Stimulated activated CD8-positive, alpha-beta memory T cell treated with anti-CD3 and anti-CD28 coated beads, Interleukin-12 subunit alpha, Interleukin-12 subunit beta, amount 100 ng/mL, for 4 hours (primary cell): ENCODE data around the gene TFIP11.

Source experiments
- DNase-seq: peaks from one replicate; pipeline ENCODE4 v3.0.0-alpha.2; 2020; ENCODE audit warnings: low read depth

TFIP11 gene

DNA sequence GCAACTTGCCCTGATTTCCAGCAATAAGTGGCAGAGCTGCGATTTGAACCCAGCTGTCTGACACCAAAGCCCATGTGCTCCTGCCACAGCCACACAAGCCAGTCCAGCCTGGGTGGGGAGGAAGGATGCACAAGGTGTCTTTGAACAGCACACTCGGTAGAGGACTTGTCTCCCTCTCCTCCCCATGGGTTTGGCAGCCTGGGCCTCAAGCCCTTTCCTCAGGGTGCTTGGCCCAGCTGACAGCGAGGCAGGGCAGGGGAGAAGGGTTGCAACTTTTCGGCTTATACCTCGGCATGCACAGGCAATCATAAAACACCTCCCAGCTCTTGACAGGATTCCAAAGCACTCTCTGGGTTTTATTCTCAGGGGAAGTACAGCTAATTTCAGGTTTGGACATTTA lies 63.9 kb downstream of the TFIP11 start:
- no peak for DNase-seq

DNA sequence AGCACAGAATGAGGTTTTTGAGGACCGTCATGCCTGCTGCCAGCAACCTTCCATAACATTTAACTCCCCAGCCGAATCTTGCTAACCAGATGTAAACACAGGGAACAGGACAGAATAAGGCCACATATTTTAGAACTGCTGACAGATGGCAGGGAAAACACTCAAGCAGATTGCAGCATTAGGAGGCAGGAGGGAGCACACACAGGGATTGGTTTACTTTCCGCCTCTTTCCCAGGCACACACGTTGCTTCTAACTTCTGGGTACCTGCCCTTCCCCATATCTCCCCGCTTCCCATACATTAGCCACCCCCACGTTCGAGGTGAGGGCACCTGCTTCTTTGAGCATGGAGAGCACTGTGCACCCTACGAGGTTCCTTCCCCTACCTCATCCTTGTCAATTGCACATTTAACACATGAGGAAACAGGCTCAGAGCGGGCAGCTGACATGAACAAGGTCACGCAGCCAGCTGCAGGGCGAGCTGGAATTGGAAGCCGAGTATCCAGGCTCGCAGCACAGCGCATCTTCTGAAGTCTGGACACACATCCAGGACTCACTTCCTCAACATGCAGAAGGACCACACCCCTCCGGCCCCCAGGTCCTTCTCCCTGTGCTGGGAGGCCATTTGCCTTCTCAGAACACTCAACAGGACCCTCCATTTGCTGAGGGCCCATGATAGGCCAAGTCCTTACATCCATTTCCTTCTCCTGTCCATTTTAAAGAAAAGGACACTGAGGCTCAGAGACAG lies 64.5 kb downstream of the TFIP11 start:
- DNase-seq = no peak

DNA sequence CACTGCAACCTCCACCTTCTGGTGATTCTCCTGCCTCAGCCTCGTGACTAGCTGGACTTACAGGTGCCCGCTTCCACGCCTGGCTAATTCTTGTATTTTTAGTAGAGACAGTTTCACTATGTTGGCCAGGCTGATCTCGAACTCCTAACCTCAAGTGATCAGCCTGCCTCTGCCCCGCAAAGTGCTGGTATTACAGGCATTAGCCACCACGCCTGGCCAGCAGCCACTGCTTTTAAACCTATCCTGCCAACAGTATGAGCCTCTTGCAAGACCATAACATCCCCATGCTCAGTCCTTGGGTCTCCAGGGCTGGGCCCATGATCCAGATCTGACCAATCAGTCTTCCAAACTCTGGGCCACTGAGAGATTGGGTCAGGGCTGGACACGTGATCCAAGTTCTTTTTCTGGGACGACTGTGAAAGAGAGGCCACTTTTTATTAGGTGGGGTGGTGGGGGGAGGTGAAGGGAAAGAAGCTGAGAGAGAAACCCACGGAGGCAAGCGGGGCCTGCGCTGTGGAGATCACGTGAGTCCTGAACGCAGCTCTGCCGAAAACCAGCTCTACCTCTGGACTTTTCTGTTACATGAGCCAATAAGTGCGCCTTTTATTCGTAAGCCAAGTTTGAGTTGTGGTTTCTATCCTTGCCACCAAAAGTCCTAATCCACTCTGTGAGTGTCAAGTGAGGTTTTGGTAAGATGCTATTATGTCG lies 65.3 kb downstream of the TFIP11 start:
- DNase-seq = no peak

DNA sequence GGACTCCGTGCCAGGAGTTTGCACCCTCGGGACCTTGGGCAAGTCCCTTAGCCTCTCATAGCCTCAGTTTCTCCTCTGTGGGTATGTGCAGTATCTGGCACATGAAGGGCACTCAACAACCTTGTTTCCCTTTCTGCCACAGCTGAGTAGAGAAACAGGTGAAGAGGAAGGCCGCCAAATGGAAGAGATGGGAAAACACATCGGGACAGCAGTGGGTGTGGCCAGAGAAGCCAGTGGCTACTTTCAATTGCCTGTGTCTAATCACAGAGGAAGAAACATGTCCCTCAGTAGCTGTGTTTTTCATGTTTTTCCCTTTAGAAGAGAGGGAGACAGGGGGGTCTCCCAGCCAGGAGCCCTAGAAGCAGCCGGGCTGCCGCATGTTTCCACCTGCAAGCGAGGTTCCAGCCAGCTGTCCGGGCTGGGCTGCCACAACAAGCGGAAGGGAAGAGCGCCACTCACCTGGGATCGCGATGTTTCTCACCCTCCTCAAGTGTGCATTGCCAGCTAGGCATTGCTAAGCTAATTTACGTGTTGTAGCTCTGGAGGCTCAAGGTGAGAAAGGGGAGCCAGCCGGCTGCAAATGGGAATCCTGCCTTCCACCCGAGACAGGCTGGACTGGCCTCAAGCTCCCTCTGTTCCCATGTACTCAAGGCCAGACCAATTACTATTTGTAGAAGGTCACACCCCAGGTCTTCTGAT lies 66.5 kb downstream of the TFIP11 start:
- no peak for DNase-seq

DNA sequence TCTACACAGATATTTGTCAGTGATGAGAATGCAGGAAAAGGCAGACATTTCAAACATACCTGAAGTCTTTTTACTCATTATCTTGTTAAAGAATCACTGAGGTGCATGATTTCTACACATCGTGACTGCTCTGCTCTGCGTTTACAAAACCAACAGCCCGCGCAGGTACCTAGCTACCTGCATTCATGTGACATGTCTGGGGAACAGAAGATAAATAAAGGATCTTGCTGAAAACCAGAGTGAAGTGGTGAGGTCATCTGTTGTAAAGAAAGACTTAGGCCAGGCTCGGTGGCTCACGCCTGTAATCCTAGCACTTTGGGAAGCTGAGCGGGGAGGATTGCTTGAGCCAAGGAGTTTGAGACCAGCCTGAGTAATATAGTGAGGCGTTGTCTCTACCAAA lies 67.5 kb downstream of the TFIP11 start:
- no peak for DNase-seq

DNA sequence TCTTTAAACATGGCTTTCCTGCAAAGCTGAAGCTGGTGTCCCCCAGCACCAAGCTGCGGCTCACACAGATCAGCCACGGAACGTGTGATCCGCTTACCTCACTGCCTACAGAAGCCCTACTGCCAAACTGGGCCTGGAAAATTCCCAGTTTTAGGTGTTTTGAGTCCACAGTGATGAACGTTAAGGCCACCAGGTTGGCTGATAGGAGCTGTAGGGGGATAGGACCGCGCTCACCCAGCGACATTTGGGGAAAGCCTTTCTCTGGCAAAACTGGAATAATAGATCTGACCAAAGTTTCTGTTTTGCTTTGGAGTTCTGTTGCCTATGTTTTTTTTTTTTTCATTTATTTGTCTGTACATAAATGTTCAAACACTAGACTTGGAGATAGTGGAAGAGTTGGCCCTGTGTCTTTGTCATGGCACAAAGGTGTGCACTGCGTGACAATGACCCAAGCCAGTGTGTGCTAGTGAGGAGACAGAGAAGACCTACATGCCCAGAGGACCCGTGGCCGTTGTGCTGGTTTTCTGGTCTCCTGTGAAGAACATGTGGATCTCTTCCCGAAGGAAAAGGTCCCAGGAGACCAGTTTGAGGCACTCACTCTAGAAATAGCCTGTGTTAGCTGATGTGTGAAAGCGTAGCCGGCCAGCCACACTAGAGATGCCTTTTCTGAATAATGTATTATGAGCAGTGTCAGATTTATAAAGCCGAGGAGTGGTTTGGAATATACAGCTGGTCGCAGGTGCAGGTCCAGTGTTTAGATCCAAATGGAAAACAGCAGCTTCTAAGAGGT lies 68.2 kb downstream of the TFIP11 start:
- DNase-seq = no peak

DNA sequence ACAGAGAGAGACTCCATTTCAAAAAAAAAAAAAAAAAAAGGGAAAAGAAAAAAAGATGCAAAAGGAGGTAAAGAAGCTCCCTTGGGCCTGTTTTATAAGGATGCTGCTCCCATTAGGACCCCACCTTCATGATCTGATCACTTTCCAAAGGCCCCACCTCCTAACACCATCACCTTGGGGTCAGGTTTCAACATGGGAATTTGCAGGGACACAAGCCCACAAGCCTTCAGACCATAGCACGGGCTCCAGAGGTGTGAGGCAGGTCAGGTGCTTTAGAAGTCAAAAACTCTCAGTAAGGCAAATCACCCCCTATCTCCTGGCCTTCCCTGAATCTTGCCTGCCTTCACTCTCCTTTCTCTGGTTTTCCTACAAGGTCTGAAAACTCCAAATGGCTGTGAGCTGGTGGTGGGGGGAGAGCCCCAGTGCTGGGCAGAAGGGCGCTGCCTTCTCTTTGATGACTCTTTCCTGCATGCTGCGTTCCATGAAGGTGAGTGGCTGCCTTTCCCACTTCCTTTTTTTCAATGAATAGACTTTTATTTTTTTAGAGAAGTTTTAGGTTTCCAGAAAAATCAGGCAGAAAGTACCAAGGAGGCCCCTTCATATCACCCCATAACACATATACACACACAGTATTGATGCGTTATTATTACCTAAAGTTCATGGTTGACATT lies 70.1 kb downstream of the TFIP11 start:
- no peak for DNase-seq
